GM12865 (cell line): ENCODE results near the gene IP6K2.

Experiments
- DNase-seq: peaks from one replicate; pipeline ENCODE4 v3.0.0; 2010; ENCODE audit warnings: low read depth
- H3K4me3 ChIP-seq: 2 replicates; pipeline ENCODE4 v1.5.1; 2011; ENCODE audit warnings: mild to moderate bottlenecking, low read depth, low read length, control low read depth
- TF ChIP-seq, protein P1 (sequence below): IDR thresholded peaks from 2 replicates; pipeline ENCODE4 v1.5.1; 2011; ENCODE audit warnings: low read length, control low read depth, low read depth, inconsistent platforms; ENCODE audit not compliant: insufficient read depth; ENCODE audit errors: missing control alignments

The IP6K2 gene

GRCh38 chr3:48684054-48684349 lies 33.0 kb downstream of the IP6K2 start:
- TF ChIP-seq, protein P1, sequence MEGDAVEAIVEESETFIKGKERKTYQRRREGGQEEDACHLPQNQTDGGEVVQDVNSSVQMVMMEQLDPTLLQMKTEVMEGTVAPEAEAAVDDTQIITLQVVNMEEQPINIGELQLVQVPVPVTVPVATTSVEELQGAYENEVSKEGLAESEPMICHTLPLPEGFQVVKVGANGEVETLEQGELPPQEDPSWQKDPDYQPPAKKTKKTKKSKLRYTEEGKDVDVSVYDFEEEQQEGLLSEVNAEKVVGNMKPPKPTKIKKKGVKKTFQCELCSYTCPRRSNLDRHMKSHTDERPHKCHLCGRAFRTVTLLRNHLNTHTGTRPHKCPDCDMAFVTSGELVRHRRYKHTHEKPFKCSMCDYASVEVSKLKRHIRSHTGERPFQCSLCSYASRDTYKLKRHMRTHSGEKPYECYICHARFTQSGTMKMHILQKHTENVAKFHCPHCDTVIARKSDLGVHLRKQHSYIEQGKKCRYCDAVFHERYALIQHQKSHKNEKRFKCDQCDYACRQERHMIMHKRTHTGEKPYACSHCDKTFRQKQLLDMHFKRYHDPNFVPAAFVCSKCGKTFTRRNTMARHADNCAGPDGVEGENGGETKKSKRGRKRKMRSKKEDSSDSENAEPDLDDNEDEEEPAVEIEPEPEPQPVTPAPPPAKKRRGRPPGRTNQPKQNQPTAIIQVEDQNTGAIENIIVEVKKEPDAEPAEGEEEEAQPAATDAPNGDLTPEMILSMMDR: no peak

DNA sequence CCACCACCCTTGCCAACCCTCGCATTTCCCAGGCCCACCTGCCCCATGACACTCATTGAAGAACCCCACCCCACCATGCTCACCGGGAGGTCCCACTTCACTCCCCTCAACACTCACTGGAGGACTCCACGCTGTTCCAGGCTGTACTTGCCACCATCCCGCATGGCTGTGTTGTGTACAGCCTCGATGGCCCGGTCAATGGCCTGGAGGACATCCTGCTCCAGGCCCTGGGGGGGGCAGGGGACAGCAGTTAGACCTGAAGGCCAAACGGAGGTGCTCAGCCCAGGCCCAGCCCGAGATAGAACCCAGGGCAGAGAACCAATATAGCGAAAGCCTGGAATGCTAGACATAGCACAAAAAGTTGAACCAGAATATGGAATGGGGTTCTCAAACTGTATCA lies 34.2 kb downstream of the IP6K2 start:
- H3K4me3 ChIP-seq: no peak overlapping the region
- TF ChIP-seq, protein P1: no peak

More at GRCh38 chr3:48684054-48684349, 33.0 kb downstream of the IP6K2 start:
- peak overlapping the region; percentile 78 for H3K4me3 ChIP-seq
- DNase-seq: no peak

GRCh38 chr3:48681974-48682610 lies 34.9 kb downstream of the IP6K2 start:
- no peak overlapping the region for H3K4me3 ChIP-seq
- TF ChIP-seq, protein P1: no peak
- no peak for DNase-seq

More for the DNA sequence above, 34.2 kb downstream of the IP6K2 start:
- no peak for DNase-seq

DNA sequence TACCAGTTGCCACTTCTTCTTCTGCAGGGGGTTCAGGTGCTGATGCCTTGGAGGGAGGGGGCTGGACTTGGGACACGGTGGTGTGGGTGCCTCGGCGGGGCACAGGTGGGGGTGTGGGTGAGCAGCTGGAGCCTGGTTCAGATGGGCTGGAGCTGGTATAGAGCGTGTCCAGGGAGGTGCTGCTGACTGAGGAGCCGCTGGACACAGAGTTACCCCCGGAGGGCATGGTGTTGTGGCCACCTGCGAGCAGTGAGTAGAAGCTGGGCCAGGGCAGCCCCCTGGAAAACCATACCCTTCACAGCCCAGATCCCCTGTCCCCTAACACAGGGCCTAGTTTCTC lies 35.5 kb downstream of the IP6K2 start:
- no peak overlapping the region for H3K4me3 ChIP-seq
- no peak for DNase-seq
- TF ChIP-seq, protein P1: no peak

- TF ChIP-seq, protein P1: no peak
- H3K4me3 ChIP-seq: no peak overlapping the region
- DNase-seq: no peak
Observed at GRCh38 chr3:48680811-48681540, 36.0 kb downstream of the IP6K2 start.

DNA sequence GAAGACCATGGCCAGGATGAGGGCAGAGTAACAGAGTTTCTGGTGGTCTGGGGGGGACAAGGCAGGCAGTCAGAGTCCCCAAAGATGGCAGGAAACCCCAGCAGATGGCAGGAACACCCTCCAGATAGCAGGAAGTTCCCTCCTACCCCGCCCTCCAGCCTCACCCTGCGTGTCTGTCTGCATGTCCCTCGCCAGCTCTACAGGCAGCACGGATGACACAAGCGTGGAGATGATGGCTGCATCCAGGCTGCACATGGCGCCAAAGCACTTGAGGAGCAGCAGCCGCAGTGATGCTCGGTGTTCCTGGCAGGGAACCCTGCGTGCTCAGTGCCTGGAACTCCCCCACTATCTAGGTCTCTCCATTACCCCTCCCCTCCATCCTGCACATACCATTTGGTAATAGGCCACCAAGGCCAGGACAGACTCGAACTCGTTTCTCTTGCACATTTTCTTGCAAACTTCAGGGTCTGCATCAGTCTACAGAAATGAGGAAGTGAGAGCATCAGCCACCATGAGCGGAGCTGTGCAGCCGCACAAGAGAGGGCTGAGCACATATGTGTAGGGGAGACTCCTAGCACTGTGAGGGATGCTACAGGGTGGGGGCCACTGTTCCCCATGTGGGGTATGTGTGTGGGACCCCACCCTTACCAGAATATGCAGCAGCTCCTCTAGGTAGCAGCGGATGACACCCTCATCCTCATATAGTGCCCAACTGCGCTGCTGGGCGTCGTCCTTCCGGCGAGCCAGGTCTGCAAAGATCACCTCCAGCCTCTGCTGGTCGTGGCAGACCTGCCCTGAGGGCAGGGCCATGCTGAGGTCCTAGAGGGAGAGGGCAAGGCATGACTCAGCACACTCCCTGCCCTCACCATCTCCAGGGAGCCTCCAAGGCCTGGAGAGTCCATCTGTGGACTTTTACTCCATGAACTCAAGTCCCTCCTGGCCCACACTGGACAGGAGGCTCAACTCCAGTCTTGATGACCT lies 37.3 kb downstream of the IP6K2 start:
- TF ChIP-seq, protein P1: no peak
- no peak for DNase-seq

More for the DNA sequence above, 37.3 kb downstream of the IP6K2 start:
- H3K4me3 ChIP-seq: no peak overlapping the region
